Hypothalamus (tissue), 51 donors: ENCODE measurements around the gene FSIP1.

Experiments used
- DNase-seq, 51 donors: peaks; one replicate each; lab custom pipeline; 2025; lab: John Stamatoyannopoulos, UW

The FSIP1 gene

DNA sequence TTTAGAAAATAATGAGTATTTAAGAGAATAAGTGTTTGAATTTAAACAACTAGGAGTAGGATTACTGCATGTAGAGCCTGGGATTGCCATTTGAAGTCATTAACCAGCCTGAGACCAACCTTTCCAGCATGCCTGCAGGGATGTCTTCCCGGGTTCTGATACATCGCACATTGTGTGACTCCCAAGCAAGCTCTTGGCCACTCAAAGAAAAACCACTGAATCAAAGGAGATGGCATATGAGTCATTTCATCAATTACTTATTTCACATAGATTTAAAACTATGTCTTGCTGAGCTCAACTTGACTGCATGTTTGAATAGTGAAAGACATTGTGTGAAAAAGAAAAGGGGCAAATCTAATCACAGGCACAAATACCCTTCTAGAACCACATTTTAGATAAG lies 216.8 kb downstream of the FSIP1 start:
- DNase-seq = no peak

DNA sequence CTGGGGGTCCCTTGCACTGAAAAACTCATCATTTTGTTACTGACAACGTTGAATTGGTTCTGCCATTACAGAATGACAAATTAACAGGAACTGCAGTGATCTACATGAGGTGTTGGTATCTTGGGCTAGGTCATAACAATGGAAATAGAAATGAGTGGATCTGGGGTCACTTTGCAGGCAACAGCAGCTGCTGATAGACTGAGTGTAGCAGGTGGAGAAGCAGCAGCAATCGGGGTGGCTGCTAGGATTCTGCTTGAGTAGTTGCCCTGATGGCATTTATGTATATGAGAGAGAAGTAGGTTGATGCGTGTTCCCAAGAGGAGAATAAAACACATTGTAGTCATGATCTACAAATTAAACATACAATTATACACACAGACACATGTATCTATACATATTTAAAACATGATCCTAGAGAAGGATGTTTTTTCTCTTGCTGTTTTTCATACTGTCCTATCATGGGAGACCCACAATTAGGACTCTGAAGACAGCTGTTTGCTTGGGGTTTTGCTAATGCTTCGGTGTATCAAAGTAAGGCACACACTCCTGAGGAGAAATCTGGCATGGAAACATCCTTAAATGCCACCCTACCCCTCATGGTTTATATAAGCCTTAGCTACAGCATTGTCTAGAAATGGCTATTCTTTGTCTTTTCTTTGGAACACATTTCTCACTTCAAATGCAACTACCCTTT lies 217.5 kb downstream of the FSIP1 start:
- no peak for DNase-seq

DNA sequence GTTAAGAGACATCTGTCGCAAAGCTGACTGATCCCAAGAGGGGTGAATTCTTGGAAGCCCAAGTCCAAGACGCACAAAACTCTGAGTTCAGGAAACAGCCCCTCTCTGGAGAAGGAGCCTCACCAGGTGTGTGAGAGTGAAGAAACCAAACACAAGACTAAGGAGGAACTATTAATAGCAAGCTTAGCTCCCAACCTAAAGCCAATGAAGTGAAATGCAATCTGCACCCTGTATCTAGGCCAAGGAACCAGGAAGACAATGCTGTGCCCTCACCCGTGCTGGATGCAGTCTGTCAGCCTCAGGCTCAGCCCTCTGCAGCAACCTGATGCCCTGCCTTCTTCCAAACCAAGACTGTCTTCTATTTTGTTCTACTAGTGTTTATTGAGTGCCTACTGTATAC lies 224.2 kb downstream of the FSIP1 start:
- DNase-seq = no peak

DNA sequence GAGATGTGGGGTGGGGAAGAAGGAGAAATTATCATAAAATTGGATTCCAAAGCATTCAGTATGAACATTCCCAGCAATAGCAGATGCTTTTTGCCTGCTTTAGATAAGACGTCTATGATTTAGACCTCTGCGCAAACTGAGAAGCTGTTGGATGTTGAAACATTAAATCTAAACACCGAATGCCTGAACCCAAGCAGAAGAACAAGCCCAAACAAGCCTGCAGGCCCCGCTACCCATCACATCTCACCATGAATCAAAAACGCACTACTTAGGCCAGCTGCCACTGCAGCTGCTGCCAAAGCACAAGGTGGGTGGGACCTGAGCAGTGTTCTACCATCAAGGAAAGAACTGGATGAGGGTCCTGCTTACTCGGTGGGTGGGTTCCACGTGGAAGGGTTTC lies 226.2 kb downstream of the FSIP1 start:
- no peak for DNase-seq

DNA sequence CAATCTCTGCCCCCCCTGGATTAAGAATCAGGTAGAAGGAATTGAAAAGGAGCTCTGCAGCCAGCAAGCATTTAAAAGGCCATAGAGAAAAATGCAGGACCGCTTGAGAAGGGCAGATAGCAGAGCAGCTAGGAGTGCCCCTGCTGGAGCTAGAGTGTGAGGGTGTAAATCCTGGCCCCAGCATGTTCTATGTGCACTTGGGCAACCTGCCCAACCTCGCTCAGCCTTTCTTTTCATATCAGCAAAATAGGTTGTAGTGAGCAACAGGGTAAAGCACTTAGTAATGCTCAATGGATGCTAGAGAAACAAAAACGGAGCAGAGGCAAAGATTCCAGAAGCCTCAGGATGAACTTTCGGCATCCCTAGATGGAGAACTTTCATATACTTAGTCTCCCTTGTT lies 226.8 kb downstream of the FSIP1 start:
- no peak for DNase-seq

DNA sequence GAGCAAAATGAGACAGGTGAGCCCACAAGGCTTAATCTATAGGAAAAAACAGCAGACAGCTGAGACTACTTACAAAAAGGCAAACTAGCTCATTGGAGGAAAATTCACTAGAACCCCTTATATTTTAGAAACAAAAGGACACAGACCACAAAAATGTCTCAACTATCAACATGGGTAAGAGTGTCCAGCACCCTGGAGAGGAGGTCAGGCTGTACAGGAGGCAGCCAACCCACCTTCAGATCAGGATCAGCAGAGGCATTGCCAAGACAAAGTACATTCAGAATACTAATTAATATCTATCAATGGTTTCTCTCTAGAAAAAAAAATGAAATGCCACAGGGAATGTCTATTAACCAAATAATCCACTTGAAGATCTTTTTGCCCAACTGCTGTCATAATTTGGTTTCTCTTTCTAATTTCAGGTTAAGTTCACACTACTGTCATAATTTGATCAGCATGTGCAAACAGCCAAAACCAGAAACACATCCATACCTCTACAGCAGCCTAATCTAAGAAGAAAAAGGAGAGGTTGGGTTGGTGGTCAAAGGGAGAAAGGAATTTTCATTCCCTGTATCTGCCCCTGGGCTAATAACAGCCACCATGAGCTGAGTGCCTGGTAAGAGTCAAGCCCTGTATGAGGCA lies 227.8 kb downstream of the FSIP1 start:
- DNase-seq = no peak

DNA sequence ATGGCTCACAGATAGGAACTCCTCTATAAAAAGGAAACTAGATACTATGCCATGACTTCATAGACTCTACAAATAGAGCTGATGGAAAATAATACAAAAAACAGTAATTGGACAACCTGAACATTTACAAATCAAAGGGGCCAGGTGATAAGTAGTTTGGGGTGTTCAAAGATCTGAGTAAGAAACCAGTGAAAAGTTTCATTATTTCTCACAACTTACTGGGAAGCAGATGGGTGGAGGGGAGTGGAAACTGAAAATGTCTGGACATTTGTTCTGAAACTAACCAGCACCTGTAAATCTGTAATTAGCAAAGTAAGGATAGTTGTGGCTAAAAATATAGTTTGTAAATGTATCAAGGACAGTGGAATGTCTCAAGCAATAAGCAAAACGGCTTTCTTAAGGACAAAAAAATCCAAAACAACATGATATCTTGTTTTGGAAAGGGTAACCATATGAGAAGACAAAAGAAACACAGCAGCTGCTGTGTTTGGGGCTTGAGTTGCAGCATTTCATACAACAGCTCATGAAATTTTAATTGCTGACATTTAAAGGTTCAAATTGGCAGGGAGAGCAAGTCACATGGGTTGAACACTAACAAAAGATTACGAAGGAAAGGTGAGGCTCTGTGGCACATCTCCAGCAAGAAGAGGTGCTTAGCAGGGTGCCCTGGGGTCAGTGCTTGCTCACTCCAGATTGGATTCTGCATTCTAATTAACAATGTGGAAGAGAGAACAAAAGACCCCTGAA lies 228.5 kb downstream of the FSIP1 start:
- no peak for DNase-seq

DNA sequence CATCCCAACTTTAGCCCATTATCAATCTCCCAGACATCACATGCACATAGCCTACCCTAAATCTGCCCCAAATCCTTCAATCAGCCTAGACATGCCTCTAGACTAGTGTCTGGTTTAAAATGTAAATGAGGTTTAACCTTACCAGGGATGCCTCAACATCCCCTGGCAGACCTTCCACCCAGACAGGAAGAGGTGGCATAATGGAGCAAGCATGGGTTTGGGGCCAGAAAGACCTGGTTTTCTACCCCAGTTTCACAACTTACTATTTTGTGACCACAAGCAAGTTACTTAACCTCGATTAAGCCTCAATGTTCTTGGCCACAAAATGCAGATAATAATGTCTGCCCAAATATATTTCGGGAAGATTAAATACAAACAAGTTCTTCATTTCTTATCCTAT lies 230.1 kb downstream of the FSIP1 start:
- DNase-seq = no peak

DNA sequence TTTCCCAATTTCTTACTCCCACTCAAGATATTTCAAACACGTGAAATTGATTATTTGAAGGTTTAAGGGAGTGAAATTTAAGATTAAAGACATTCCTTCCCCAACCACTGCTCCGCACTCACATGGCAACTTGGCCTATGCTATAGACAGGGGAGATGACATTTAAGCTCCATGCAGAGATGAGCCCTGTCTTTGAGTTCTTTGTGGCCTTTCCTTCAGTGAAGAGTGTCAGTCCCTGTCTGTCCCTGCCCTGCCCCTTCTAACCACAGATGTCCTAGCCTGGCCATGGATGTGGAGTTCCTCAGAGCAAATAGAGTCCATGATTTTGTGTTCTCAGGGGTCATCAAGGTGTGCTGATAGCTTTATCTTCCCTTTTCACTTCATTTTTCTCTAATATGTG lies 231.2 kb downstream of the FSIP1 start:
- DNase-seq = no peak
